Left hindlimb (tissue), 1 donor: ENCODE measurements around the gene PAX8.

Experiments used
- DNase-seq: peaks from one replicate; pipeline ENCODE4 v3.0.0-alpha.2; 2018

Gene PAX8

GRCh38 chr2:113264713-113265403 is 13.9 kb downstream of the PAX8 start:
- DNase-seq = no peak

DNA sequence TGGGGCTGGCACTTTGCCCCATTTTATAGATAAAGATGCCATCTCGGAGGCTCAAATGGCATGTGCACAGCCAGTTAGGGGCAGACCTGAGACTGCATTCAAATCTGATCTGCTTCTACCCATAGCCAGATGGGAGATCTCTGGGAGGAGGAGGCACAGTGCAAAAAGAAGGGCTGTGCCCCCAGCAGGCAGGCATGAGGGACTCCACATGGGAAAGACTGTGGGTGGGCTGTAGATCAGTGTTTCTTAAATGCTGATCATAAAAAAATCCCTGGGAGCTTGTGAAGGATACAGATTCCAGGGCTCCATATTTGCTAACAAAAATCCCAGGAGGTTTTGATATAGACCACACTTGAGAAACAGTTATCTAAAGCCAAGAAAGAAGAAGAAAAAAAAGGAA is 15.2 kb downstream of the PAX8 start:
- no peak for DNase-seq

- no peak for DNase-seq
Measured at GRCh38 chr2:113260991-113261390, 17.7 kb downstream of the PAX8 start.

GRCh38 chr2:113258471-113259147 is 20.1 kb downstream of the PAX8 start:
- no peak for DNase-seq

- no peak for DNase-seq
Measured at GRCh38 chr2:113257516-113258264, 21.0 kb downstream of the PAX8 start.

- no peak for DNase-seq
Measured at GRCh38 chr2:113255140-113256070, 23.3 kb downstream of the PAX8 start.

- no peak for DNase-seq
Measured at GRCh38 chr2:113253453-113253852, 25.3 kb downstream of the PAX8 start.

DNA sequence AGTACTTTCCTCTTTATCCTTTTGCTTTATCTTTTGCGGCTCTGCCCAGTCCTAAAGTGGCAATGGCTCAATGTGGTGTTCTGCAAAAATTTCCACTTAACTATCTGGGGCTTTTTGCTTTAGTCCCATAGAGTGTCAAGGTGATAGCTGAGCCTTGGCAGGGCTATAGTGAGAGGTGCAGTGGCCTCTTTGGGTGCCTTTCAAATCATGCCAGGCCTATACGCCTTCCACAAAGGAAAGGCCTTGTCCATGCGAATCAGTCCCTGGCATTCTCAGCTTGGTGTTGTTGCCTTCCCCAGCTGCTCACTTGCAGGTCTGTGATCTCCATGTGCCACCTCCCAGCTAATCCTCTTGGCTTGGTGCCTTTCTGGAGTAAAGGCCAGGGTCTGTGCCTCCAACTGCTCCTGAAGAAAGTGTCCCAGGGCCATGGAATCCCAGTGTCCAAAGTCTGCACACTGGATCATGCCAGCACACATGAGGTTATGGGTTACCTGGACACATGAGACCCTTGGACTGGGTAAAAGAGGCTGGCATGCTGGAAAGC is 26.6 kb downstream of the PAX8 start:
- DNase-seq = no peak

GRCh38 chr2:113251118-113251517 is 27.6 kb downstream of the PAX8 start:
- no peak for DNase-seq

- peak; percentile 77 for DNase-seq
Measured at GRCh38 chr2:113248997-113249770, 29.5 kb downstream of the PAX8 start.

- no peak for DNase-seq
Measured at GRCh38 chr2:113246606-113247005, 32.1 kb downstream of the PAX8 start.

DNA sequence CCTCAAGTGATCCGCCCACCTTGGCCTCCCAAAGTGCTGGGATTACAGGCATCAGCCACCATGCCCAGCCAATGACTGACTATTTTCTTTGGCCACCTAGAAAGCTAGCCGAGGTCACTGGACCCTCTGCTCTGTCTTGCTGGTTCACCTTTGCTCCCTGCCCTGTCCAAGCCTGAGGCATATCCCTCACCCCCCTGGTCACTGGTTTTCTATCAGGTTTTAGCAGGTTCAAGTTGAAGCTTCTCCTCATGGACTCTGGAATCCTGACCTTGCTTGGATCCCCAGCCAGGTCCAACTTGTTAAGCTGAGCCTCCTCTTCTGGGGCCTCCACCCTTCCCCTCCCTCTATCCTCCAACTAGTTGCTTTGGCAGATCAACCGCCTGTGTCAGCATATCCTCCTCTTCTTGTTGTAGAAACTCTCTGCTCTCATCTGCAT is 33.4 kb downstream of the PAX8 start:
- no peak for DNase-seq

DNA sequence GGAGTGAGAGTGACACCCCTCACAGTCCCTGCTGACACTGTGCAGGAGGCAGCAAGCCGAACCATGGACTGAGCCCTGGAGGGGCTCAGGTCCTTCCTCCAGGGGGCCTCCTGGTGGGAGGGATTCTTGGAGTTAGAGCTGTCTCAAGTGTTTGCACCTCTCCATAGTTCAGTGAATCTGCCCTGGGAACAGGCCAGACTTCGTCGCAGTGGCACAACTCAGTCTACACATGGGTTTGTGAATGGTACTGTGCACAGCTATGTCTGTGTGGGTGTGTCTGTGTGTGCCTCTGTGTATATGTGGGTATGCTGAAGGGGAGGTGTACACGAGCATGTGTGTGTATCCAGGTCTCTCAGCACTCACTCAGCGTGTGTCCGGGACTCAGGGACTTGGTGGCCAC is 36.4 kb downstream of the PAX8 start:
- no peak for DNase-seq

GRCh38 chr2:113240915-113241911 is 37.5 kb downstream of the PAX8 start:
- DNase-seq = no peak

GRCh38 chr2:113240150-113240914 is 38.4 kb downstream of the PAX8 start:
- DNase-seq = peak; percentile 85

- no peak for DNase-seq
Measured at GRCh38 chr2:113238871-113239839, 39.6 kb downstream of the PAX8 start.

- DNase-seq = no peak
Measured at GRCh38 chr2:113237604-113238160, 41.0 kb downstream of the PAX8 start.
